ENCODE results near the gene ASCC3.

The ASCC3 gene

DNA sequence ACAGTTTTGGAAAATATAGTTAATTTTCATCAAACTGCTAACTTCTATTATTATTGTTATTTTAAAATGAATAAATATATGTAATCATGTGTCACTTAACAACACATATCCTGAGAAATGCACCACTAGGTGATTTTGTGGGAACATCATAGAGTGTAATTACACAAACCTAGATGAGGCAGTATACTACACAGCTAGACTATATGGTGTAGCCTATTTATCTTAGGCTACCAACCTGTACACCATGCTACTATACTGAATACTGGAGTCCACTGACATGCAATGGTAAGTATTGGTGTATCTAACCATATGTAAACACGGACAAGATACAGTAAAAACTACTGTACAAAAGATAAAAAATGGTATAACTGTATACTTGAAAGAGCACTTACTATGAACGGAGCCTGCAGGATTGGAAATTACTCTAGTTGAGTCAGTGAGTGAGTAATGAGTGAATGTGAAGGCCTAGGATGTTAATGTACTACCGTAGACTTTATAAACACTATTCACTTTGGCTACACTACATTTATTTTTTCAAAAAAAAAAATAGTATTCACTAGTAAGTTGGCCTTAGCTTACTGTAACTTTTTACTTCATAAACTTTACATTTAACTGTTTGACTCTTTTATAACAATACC lies 72.4 kb downstream of the ASCC3 start:
- no peak for DNase-seq (ENCODE audit: low read depth, low spot score)
- no peaks in the 10 kb centered on the region for H3K36me3 ChIP-seq (ENCODE audit: control insufficient read depth, insufficient read depth, low read length)
- H3K9me3 ChIP-seq (ENCODE audit: control insufficient read depth, insufficient read depth, low read length) = no peaks in the 10 kb centered on the region
- no peak overlapping the region for H3K4me3 ChIP-seq (ENCODE audit: low read length)
- H3K4me1 ChIP-seq (ENCODE audit: control insufficient read depth, insufficient read depth, low read length) = no peaks in the 10 kb centered on the region
- H3K27ac ChIP-seq (ENCODE audit: low read length) = no peak overlapping the region
- H3K27me3 ChIP-seq (ENCODE audit: control insufficient read depth, insufficient read depth, low read length) = no peaks in the 10 kb centered on the region
- WGBS (ENCODE audit: insufficient coverage, insufficient read length) = no CpG with 5 or more reads among the region's 3 CpGs

- no peak for DNase-seq (ENCODE audit: low read depth, low spot score)
- no peaks in the 10 kb centered on the region for H3K9me3 ChIP-seq (ENCODE audit: control insufficient read depth, insufficient read depth, low read length)
- H3K27ac ChIP-seq (ENCODE audit: low read length) = no peak overlapping the region
- no CpG with 5 or more reads among the region's 4 CpGs for WGBS (ENCODE audit: insufficient coverage, insufficient read length)
- no peaks in the 10 kb centered on the region for H3K4me1 ChIP-seq (ENCODE audit: control insufficient read depth, insufficient read depth, low read length)
- no peaks in the 10 kb centered on the region for H3K36me3 ChIP-seq (ENCODE audit: control insufficient read depth, insufficient read depth, low read length)
- H3K27me3 ChIP-seq (ENCODE audit: control insufficient read depth, insufficient read depth, low read length) = no peaks in the 10 kb centered on the region
- H3K4me3 ChIP-seq (ENCODE audit: low read length) = no peak overlapping the region
Observed at GRCh38 chr6:100806296-100806695, 74.8 kb downstream of the ASCC3 start.

DNA sequence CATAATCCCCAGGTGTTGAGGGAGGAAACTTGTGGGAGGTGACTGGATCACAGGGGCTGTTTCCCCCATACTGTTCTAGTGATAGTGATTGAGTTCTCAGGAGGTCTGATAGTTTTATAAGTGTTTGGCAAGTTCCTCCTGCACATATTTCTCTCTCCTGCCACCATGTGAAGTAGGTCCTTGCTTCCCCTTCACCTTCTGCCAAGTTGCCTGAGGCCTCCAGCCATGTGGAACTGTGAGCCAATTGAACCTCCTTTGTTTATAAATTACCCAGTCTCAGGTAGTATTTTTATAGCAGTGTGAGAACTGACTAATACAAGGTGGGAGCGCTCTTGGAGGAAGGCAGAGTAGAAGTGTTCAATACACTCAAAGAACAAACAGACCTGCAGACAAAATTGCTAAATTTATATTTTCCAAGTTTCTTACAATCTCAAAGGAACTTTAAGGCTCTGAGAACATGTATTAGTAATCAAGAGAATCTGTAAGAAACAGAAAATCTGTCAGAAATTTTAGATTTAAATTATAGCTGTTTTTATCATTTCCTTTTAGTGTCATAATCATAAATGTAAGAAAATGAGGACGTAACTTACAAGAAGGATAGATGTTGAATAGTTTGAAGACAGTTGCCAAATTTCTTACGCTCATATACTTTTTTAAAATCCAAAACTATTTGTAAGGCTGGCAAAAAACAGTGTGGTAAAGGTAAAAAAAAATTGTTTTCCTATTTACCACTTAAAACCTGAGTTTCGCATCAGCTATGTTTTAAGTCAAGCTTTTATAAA lies 77.7 kb downstream of the ASCC3 start:
- Histone ChIP-seq H3K9me3 (ENCODE audit: control insufficient read depth, insufficient read depth, low read length) (no peaks in the 10 kb centered on the region), H3K27ac (ENCODE audit: low read length) (no peak overlapping the region), H3K27me3 (ENCODE audit: control insufficient read depth, insufficient read depth, low read length) (no peaks in the 10 kb centered on the region), H3K36me3 (ENCODE audit: control insufficient read depth, insufficient read depth, low read length) (no peaks in the 10 kb centered on the region), H3K4me3 (ENCODE audit: low read length) (no peak overlapping the region), H3K4me1 (ENCODE audit: control insufficient read depth, insufficient read depth, low read length) (no peaks in the 10 kb centered on the region)
- no peak for DNase-seq (ENCODE audit: low read depth, low spot score)
- WGBS (ENCODE audit: insufficient coverage, insufficient read length) = no CpG with 5 or more reads among the region's 4 CpGs

DNA sequence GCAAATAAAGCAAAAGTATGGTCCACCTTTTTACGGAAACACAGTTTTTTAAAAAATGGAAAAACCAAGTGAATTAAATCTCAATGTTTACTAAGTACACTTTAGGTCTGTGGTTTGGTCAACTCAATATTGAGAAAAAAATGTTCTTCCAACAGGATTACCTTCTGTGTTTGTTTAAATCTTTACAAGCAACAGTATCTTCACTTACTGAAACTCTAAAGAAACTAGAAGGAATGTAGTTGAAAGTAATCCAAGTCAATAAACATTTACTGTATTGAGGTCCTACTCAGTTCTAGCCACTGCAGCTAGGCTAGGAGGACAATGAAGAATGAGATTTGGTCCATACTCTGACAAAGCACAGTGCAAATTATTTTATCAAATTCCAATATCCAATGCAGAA lies 80.1 kb downstream of the ASCC3 start:
- WGBS (ENCODE audit: insufficient coverage, insufficient read length) = no CpG with 5 or more reads among the region's 1 CpG
- Histone ChIP-seq H3K4me1 (ENCODE audit: control insufficient read depth, insufficient read depth, low read length) (no peaks in the 10 kb centered on the region), H3K36me3 (ENCODE audit: control insufficient read depth, insufficient read depth, low read length) (no peaks in the 10 kb centered on the region), H3K9me3 (ENCODE audit: control insufficient read depth, insufficient read depth, low read length) (no peaks in the 10 kb centered on the region), H3K27me3 (ENCODE audit: control insufficient read depth, insufficient read depth, low read length) (no peaks in the 10 kb centered on the region), H3K27ac (ENCODE audit: low read length) (no peak overlapping the region), H3K4me3 (ENCODE audit: low read length) (no peak overlapping the region)
- no peak for DNase-seq (ENCODE audit: low read depth, low spot score)

DNA sequence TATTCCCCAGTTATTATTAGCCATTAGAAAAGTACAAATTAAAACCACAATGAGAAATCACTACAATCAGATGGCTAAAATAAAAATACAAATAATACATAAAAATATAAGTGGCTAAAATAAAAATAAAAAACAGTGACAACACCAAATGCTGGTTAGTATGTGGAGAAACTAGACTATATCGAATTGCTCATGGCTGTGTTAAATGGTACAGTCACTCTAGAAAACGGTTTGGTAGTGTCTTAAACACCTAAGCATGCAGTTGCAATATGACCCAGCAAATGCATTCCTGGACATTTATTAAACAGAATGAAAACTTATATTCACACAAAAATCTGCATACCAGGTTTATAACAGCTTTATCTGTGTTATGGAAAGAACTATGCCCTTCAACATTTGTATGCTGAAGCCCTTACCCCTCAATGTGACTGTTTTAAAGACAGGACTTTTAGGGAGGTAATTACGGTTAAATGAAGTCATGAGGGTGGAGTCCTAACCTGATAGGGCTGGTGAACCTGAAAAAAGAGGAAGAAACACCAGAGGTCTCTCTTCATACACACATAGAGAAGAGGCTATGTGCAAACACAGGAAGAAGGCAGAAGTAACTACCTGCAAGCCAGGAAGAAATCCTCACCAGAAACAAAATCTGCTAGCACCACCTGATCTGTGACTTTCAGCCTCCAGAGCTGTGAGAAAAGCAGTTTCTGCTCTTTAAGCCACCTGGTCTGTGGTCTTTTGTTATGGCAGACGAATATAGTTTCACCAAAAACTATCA lies 84.9 kb downstream of the ASCC3 start:
- no peak for DNase-seq (ENCODE audit: low read depth, low spot score)
- Histone ChIP-seq H3K4me3 (ENCODE audit: low read length) (no peak overlapping the region), H3K36me3 (ENCODE audit: control insufficient read depth, insufficient read depth, low read length) (no peaks in the 10 kb centered on the region), H3K27ac (ENCODE audit: low read length) (no peak overlapping the region), H3K27me3 (ENCODE audit: control insufficient read depth, insufficient read depth, low read length) (no peaks in the 10 kb centered on the region), H3K9me3 (ENCODE audit: control insufficient read depth, insufficient read depth, low read length) (no peaks in the 10 kb centered on the region), H3K4me1 (ENCODE audit: control insufficient read depth, insufficient read depth, low read length) (no peaks in the 10 kb centered on the region)
- WGBS (ENCODE audit: insufficient coverage, insufficient read length) = no CpG with 5 or more reads among the region's 4 CpGs

GRCh38 chr6:100790084-100790483 lies 91.0 kb downstream of the ASCC3 start:
- H3K27me3 ChIP-seq (ENCODE audit: control insufficient read depth, insufficient read depth, low read length) = no peaks in the 10 kb centered on the region
- no CpG with 5 or more reads among the region's 2 CpGs for WGBS (ENCODE audit: insufficient coverage, insufficient read length)
- no peak overlapping the region for H3K4me3 ChIP-seq (ENCODE audit: low read length)
- no peak overlapping the region for H3K27ac ChIP-seq (ENCODE audit: low read length)
- H3K9me3 ChIP-seq (ENCODE audit: control insufficient read depth, insufficient read depth, low read length) = no peaks in the 10 kb centered on the region
- H3K4me1 ChIP-seq (ENCODE audit: control insufficient read depth, insufficient read depth, low read length) = no peaks in the 10 kb centered on the region
- no peaks in the 10 kb centered on the region for H3K36me3 ChIP-seq (ENCODE audit: control insufficient read depth, insufficient read depth, low read length)
- DNase-seq (ENCODE audit: low read depth, low spot score) = no peak

GRCh38 chr6:100785982-100786381 lies 95.1 kb downstream of the ASCC3 start:
- Histone ChIP-seq H3K36me3 (ENCODE audit: control insufficient read depth, insufficient read depth, low read length) (no peaks in the 10 kb centered on the region), H3K27ac (ENCODE audit: low read length) (no peak overlapping the region), H3K4me3 (ENCODE audit: low read length) (no peak overlapping the region), H3K9me3 (ENCODE audit: control insufficient read depth, insufficient read depth, low read length) (no peaks in the 10 kb centered on the region), H3K4me1 (ENCODE audit: control insufficient read depth, insufficient read depth, low read length) (no peaks in the 10 kb centered on the region), H3K27me3 (ENCODE audit: control insufficient read depth, insufficient read depth, low read length) (no peaks in the 10 kb centered on the region)
- no peak for DNase-seq (ENCODE audit: low read depth, low spot score)
- no CpG with 5 or more reads among the region's 1 CpG for WGBS (ENCODE audit: insufficient coverage, insufficient read length)

DNA sequence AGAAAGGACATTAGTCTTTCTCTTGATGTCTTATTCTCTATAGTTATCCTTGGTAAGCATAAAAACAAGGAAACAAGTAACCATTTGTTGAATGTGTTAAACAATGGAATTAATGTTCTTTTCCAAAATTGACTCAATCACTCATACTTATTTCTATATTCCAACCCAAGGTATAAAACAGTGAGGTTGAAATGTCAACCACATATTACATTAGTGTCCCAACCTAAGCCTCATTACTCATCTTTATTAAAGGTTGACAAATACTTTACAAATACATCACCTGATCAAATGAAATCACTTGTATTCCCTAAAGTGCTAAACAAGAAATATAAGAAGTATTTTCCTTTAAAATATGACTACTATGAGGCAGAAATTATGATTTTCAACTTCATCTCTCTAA lies 100.5 kb downstream of the ASCC3 start:
- no peaks in the 10 kb centered on the region for H3K9me3 ChIP-seq (ENCODE audit: control insufficient read depth, insufficient read depth, low read length)
- H3K36me3 ChIP-seq (ENCODE audit: control insufficient read depth, insufficient read depth, low read length) = no peaks in the 10 kb centered on the region
- H3K4me3 ChIP-seq (ENCODE audit: low read length) = no peak overlapping the region
- no peak for DNase-seq (ENCODE audit: low read depth, low spot score)
- H3K27me3 ChIP-seq (ENCODE audit: control insufficient read depth, insufficient read depth, low read length) = no peaks in the 10 kb centered on the region
- no peak overlapping the region for H3K27ac ChIP-seq (ENCODE audit: low read length)
- no peaks in the 10 kb centered on the region for H3K4me1 ChIP-seq (ENCODE audit: control insufficient read depth, insufficient read depth, low read length)

DNA sequence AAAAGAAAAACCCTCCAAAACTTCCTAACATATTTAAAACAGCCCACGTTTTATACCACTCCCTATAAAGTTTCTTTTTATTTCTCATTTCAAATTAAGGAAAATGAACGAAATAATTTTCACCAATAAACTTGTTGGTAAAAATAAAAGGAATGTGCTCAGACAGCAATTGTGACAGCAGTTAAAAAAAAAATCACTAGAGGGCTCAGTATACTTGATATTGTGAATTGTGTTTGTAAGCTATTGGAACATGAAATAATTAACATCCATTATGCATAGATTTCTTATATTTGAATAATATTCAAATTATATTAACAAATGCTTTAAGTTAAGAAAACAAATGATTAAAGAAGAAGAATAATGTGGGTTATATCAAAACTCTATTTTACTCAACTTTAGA lies 105.5 kb downstream of the ASCC3 start:
- WGBS (ENCODE audit: insufficient coverage, insufficient read length) = 100% methylated on average over 2 of the region's 2 CpGs

GRCh38 chr6:100774681-100775080 lies 106.4 kb downstream of the ASCC3 start:
- no peaks in the 10 kb centered on the region for H3K36me3 ChIP-seq (ENCODE audit: control insufficient read depth, insufficient read depth, low read length)
- H3K4me3 ChIP-seq (ENCODE audit: low read length) = no peak overlapping the region
- no CpG with 5 or more reads among the region's 1 CpG for WGBS (ENCODE audit: insufficient coverage, insufficient read length)
- H3K4me1 ChIP-seq (ENCODE audit: control insufficient read depth, insufficient read depth, low read length) = no peaks in the 10 kb centered on the region
- DNase-seq (ENCODE audit: low read depth, low spot score) = no peak
- H3K27me3 ChIP-seq (ENCODE audit: control insufficient read depth, insufficient read depth, low read length) = no peaks in the 10 kb centered on the region
- H3K9me3 ChIP-seq (ENCODE audit: control insufficient read depth, insufficient read depth, low read length) = no peaks in the 10 kb centered on the region
- no peak overlapping the region for H3K27ac ChIP-seq (ENCODE audit: low read length)

More for the DNA sequence above, 105.5 kb downstream of the ASCC3 start:
- H3K36me3 ChIP-seq (ENCODE audit: control insufficient read depth, insufficient read depth, low read length) = no peaks in the 10 kb centered on the region
- no peak overlapping the region for H3K27ac ChIP-seq (ENCODE audit: low read length)
- H3K4me3 ChIP-seq (ENCODE audit: low read length) = no peak overlapping the region
- H3K9me3 ChIP-seq (ENCODE audit: control insufficient read depth, insufficient read depth, low read length) = no peaks in the 10 kb centered on the region
- H3K4me1 ChIP-seq (ENCODE audit: control insufficient read depth, insufficient read depth, low read length) = no peaks in the 10 kb centered on the region
- no peak for DNase-seq (ENCODE audit: low read depth, low spot score)
- no peaks in the 10 kb centered on the region for H3K27me3 ChIP-seq (ENCODE audit: control insufficient read depth, insufficient read depth, low read length)

Measured in iPS DF 6.9 (cell line).